HuH-7.5 (cell line): ENCODE measurements around the gene BSDC1.
"Not testable (repeated sequence)": the region's sequence is repeated elsewhere in the genome, so short reads cannot be mapped to it uniquely, and the experiment has no call there.

Source experiments
- DNase-seq: peaks from one replicate; pipeline ENCODE4 v3.0.0; 2011; ENCODE audit warnings: low spot score

BSDC1 gene

GRCh38 chr1:32357614-32358013 is 36.6 kb downstream of the BSDC1 start:
- DNase-seq, result no peak

- DNase-seq, result no peak
Measured at GRCh38 chr1:32356478-32356877, 37.8 kb downstream of the BSDC1 start.

GRCh38 chr1:32355778-32356177 is 38.5 kb downstream of the BSDC1 start:
- DNase-seq, result not testable (repeated sequence)

- no peak for DNase-seq
Measured at GRCh38 chr1:32353886-32354570, 40.2 kb downstream of the BSDC1 start.

GRCh38 chr1:32353431-32353830 is 40.8 kb downstream of the BSDC1 start:
- DNase-seq, result no peak

GRCh38 chr1:32352831-32353383 is 41.3 kb downstream of the BSDC1 start:
- DNase-seq, result no peak

GRCh38 chr1:32352239-32352745 is 41.9 kb downstream of the BSDC1 start:
- DNase-seq, result no peak

- DNase-seq, result peak; percentile 85
Measured at GRCh38 chr1:32351399-32352238, 42.6 kb downstream of the BSDC1 start.

GRCh38 chr1:32350785-32351398 is 43.3 kb downstream of the BSDC1 start:
- DNase-seq, result peak; percentile 62

GRCh38 chr1:32349211-32349708 is 45.0 kb downstream of the BSDC1 start:
- DNase-seq, result no peak

GRCh38 chr1:32346532-32347157 is 47.6 kb downstream of the BSDC1 start:
- no peak for DNase-seq

GRCh38 chr1:32345289-32345827 is 48.9 kb downstream of the BSDC1 start:
- no peak for DNase-seq

- DNase-seq, result no peak
Measured at GRCh38 chr1:32342704-32343103, 51.5 kb downstream of the BSDC1 start.

- DNase-seq, result no peak
Measured at GRCh38 chr1:32341971-32342370, 52.3 kb downstream of the BSDC1 start.

GRCh38 chr1:32341186-32341757 is 53.0 kb downstream of the BSDC1 start:
- DNase-seq, result no peak

- DNase-seq, result no peak
Measured at GRCh38 chr1:32339363-32339978, 54.8 kb downstream of the BSDC1 start.

GRCh38 chr1:32338637-32339145 is 55.5 kb downstream of the BSDC1 start:
- DNase-seq, result no peak

GRCh38 chr1:32337855-32338636 is 56.2 kb downstream of the BSDC1 start:
- DNase-seq, result no peak

GRCh38 chr1:32336963-32337675 is 57.1 kb downstream of the BSDC1 start:
- no peak for DNase-seq
